Measurements from ENCODE around the gene FGF16. TPM values are rescaled to one million over a fixed set of nuclear protein-coding genes. Genes with fewer than 3 reads are reported as not detected.

The FGF16 gene
- polyA plus RNA-seq, 1 of the 3 experiments (the other 2 are of a cell fraction), result not detected

DNA sequence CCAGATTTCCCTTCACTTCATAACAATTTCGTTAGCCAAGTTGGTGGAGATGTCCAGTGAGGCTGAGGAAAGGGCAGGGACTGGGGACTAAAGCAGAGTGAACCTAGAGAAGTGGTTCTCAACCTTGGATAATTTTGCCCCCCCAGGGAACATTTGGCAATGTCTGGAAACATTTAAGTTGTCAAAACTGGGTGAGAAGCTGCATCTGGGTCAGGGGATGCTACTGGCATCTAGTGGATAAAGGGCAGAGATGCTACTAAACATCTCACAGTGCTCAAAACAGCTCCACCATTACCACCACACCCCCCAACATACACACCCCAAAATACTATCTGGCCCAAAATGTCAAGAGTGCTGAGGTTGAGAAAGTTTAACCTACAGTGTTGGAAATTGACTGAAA lies 32.0 kb upstream of the FGF16 start (continued):
- no peak for TF ChIP-seq RCOR1 (IDR thresholded peaks at IDR 0.05; ENCODE audit: low read length)
- TF ChIP-seq MEF2A (IDR thresholded peaks at IDR 0.05; ENCODE audit: borderline replicate concordance, low read depth), result no peak
- TF ChIP-seq, protein P1, sequence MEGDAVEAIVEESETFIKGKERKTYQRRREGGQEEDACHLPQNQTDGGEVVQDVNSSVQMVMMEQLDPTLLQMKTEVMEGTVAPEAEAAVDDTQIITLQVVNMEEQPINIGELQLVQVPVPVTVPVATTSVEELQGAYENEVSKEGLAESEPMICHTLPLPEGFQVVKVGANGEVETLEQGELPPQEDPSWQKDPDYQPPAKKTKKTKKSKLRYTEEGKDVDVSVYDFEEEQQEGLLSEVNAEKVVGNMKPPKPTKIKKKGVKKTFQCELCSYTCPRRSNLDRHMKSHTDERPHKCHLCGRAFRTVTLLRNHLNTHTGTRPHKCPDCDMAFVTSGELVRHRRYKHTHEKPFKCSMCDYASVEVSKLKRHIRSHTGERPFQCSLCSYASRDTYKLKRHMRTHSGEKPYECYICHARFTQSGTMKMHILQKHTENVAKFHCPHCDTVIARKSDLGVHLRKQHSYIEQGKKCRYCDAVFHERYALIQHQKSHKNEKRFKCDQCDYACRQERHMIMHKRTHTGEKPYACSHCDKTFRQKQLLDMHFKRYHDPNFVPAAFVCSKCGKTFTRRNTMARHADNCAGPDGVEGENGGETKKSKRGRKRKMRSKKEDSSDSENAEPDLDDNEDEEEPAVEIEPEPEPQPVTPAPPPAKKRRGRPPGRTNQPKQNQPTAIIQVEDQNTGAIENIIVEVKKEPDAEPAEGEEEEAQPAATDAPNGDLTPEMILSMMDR (IDR thresholded peaks at IDR 0.05), result peak; percentile 53
- TF ChIP-seq ZBTB33 (IDR thresholded peaks at IDR 0.05; ENCODE audit: borderline replicate concordance, low read depth), result no peak
- no peak for TF ChIP-seq EP300 (IDR thresholded peaks at IDR 0.05; ENCODE audit: borderline replicate concordance in 1 of 2, low read depth in 1 of 2, low read length in 1 of 2)
- TF ChIP-seq USF1 (IDR thresholded peaks at IDR 0.05; ENCODE audit: borderline replicate concordance, low read depth), result no peak
- no peak for TF ChIP-seq ELF1 (IDR thresholded peaks at IDR 0.05)
- TF ChIP-seq USF2 (IDR thresholded peaks at IDR 0.05; ENCODE audit: borderline replicate concordance, low read depth, low read length), result no peak
- TF ChIP-seq YY1 (IDR thresholded peaks at IDR 0.05; ENCODE audit: low read depth), result no peak
- no peak for TF ChIP-seq FOSL2 (IDR thresholded peaks at IDR 0.05; ENCODE audit: borderline replicate concordance, low read depth)
- no peak for TF ChIP-seq MAX (IDR thresholded peaks at IDR 0.05; ENCODE audit: low read depth)
- TF ChIP-seq TAF1 (IDR thresholded peaks at IDR 0.05; ENCODE audit: borderline replicate concordance, low read depth, low read length), result no peak
- TF ChIP-seq TCF12 (IDR thresholded peaks at IDR 0.05), result no peak
- no peak for TF ChIP-seq GATA2 (CRISPR knock-in tag; IDR thresholded peaks at IDR 0.05)
- no peak for TF ChIP-seq CHD2 (IDR thresholded peaks at IDR 0.05; ENCODE audit: low read length, partially characterized antibody)
- 0 out of 2 replicates have a peak, but pooled peaks have one; percentile 13 for TF ChIP-seq SMC3 (IDR thresholded peaks at IDR 0.05; ENCODE audit: low read depth, low read length)
- TF ChIP-seq RAD21 (IDR thresholded peaks at IDR 0.05; ENCODE audit: low read length), result peak; percentile 41

DNA sequence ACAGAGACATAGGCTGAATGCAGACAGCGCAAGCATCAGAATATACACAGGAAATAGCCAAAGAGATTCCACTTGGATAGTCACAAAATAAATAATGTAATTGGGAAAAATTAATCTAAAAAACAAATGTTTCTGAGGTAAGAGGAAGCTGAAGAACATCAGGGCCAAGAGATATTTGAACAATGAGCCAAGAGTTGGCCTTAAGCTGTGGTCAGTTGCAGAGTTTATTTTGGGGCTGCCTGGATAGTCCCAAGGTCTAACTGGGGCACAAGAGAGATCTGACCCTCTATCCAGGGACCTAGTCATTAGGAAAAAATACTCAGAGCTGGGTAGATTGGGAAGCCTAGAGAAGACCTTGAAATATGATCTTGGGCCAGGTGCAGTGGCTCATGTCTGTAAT lies 31.3 kb upstream of the FGF16 start:
- H2AFZ ChIP-seq (ENCODE audit: low read depth), result peak overlapping the region; percentile 23; the same call in 1 of the 2 replicates
- H3K27me3 ChIP-seq (ENCODE audit: insufficient read depth), result no peaks in the 10 kb centered on the region
- H3K9me2 ChIP-seq, result no peaks in the 10 kb centered on the region
- no peak overlapping the region for H3K4me2 ChIP-seq
- WGBS (ENCODE audit: low lambda C conversion rate), result 49% methylated on average over 1 of the region's 1 CpG
- TF ChIP-seq IRF3 (IDR thresholded peaks at IDR 0.05; ENCODE audit: low read depth, low read length), result no peak
- TF ChIP-seq YY1 (IDR thresholded peaks at IDR 0.05; ENCODE audit: low read depth), result no peak
- no peak for TF ChIP-seq SIN3A (IDR thresholded peaks at IDR 0.05; ENCODE audit: borderline replicate concordance, low read depth, low read length)
- no peak for TF ChIP-seq SMC3 (IDR thresholded peaks at IDR 0.05; ENCODE audit: low read depth, low read length)
- ChIA-PET POLR2A (no interaction called here), CTCF (no interaction called here)
- no peaks in the 10 kb centered on the region for H3K36me3 ChIP-seq (replicated peaks in 1 of 2; ENCODE audit: control insufficient read depth in 1 of 2, insufficient read depth in 2 of 2, low read length in 1 of 2)
- no peak for DNase-seq
- H3K9ac ChIP-seq, result no peak overlapping the region
- H3K4me1 ChIP-seq (ENCODE audit: control insufficient read depth in 1 of 2, insufficient read depth in 2 of 2, low read depth in 1 of 2, low read length in 1 of 2), result no peaks in the 10 kb centered on the region
- no peaks in the 10 kb centered on the region for H4K20me1 ChIP-seq (ENCODE audit: insufficient read depth)
- H3F3A ChIP-seq (replicated peaks; ENCODE audit: insufficient read depth), result no peaks in the 10 kb centered on the region
- peak overlapping the region in 1 of 2 experiments; percentile 35; a peak in 1 of 4 replicates for H3K27ac ChIP-seq (ENCODE audit: low read depth in 2 of 2, low read length in 1 of 2)
- no peaks in the 10 kb centered on the region for H3K9me3 ChIP-seq
- no peak overlapping the region for H3K4me3 ChIP-seq (ENCODE audit: low read depth in 2 of 2, low read length in 1 of 2)
- no peaks in the 10 kb centered on the region for H3K79me2 ChIP-seq (ENCODE audit: insufficient read depth)
